Neural cell (in vitro differentiated cells): ENCODE measurements around the gene CPNE5. TPM values are rescaled to one million over a fixed set of nuclear protein-coding genes. Genes with fewer than 3 reads are reported as not detected.

Experiments
- H2AFZ ChIP-seq: fragments of 200-600, 300-800 bp; sonication (generic), shearing (Covaris generic); 2 replicates; pipeline ENCODE4 v1.6.0; 2014; ENCODE audit warnings: low read depth, mild to moderate bottlenecking, antibody characterized with exemption, low read length, moderate library complexity
- H3F3A ChIP-seq: fragments of 200-600 bp; shearing (Covaris generic); 2 replicates; pipeline ENCODE4 v1.6.1; 2016; ENCODE audit warnings: mild to moderate bottlenecking, moderate library complexity, mixed read lengths, antibody characterized with exemption, low read length; ENCODE audit not compliant: insufficient read depth, poor library complexity, severe bottlenecking
- H3K27ac ChIP-seq: fragments of 200-600, 300-800 bp; sonication (generic), shearing (Covaris generic); 2 replicates; pipeline ENCODE4 v1.5.1; 2014; ENCODE audit warnings: mild to moderate bottlenecking, low read length, moderate library complexity
- H3K27me3 ChIP-seq: fragments of 300-800, 200-600 bp; sonication (generic), shearing (Covaris generic); 2 replicates; pipeline ENCODE4 v1.6.0; 2014; ENCODE audit warnings: mild to moderate bottlenecking, low read depth, low read length, moderate library complexity; ENCODE audit not compliant: insufficient read depth
- H3K36me3 ChIP-seq: fragments of 300-800, 200-600 bp; sonication (generic), shearing (Covaris generic); 2 replicates; pipeline ENCODE4 v1.5.1; 2014; ENCODE audit warnings: mild to moderate bottlenecking, antibody characterized with exemption, low read length, moderate library complexity; ENCODE audit not compliant: insufficient read depth
- H3K4me2 ChIP-seq: fragments of 300-800, 200-600 bp; sonication (generic), shearing (Covaris generic); 2 replicates; pipeline ENCODE4 v1.6.0; 2014; ENCODE audit warnings: mild to moderate bottlenecking, low read length
- H3K4me3 ChIP-seq: fragments of 300-800, 200-600 bp; sonication (generic), shearing (Covaris generic); 2 replicates; pipeline ENCODE4 v1.5.1; 2014; ENCODE audit warnings: mild to moderate bottlenecking, low read length, moderate library complexity
- H3K79me2 ChIP-seq: fragments of 200-600 bp; shearing (Covaris generic); replicated peaks from 2 replicates; pipeline ENCODE4 v1.6.0; 2014; ENCODE audit warnings: mild to moderate bottlenecking, low read length, moderate library complexity; ENCODE audit not compliant: insufficient read depth
- H3K9ac ChIP-seq: fragments of 300-800, 200-600 bp; sonication (generic), shearing (Covaris generic); 2 replicates; pipeline ENCODE4 v1.6.1; 2016; ENCODE audit warnings: mild to moderate bottlenecking, low read length, mixed read lengths
- H3K9me2 ChIP-seq: fragments of 200-600 bp; shearing (Covaris generic); 2 replicates; pipeline ENCODE4 v1.6.1; 2016; ENCODE audit warnings: mild to moderate bottlenecking, low read length, mixed read lengths; ENCODE audit not compliant: insufficient read depth
- H3K9me3 ChIP-seq: fragments of 200-600, 300-800 bp; sonication (generic), shearing (Covaris generic); 2 replicates; pipeline ENCODE4 v1.6.1; 2016; ENCODE audit warnings: mild to moderate bottlenecking, mixed run types, low read length, moderate library complexity, mixed read lengths
- H4K20me1 ChIP-seq: fragments of 200-600 bp; shearing (Covaris generic); 2 replicates; pipeline ENCODE4 v1.6.1; 2016; ENCODE audit warnings: mild to moderate bottlenecking, mixed run types; ENCODE audit not compliant: insufficient read depth
- EP300 ChIP-seq: fragments of 450-650 bp; conservative IDR thresholded peaks from 2 replicates; pipeline ENCODE4 v1.6.1; 2014; ENCODE audit warnings: antibody characterized with exemption, mild to moderate bottlenecking, moderate library complexity; ENCODE audit not compliant: poor library complexity, severe bottlenecking
- EZH2 ChIP-seq: fragments of 200-600, 300-800 bp; shearing (Covaris generic), sonication (generic); IDR thresholded peaks from 2 replicates; pipeline ENCODE4 v1.6.1; 2014; ENCODE audit warnings: antibody characterized with exemption, low read length, borderline replicate concordance, mild to moderate bottlenecking; ENCODE audit not compliant: insufficient read depth, poor library complexity, severe bottlenecking
- MXI1 ChIP-seq: fragments of 450-650 bp; conservative IDR thresholded peaks from 2 replicates; pipeline ENCODE4 v1.6.1; 2014; ENCODE audit warnings: antibody characterized with exemption, mild to moderate bottlenecking; ENCODE audit not compliant: poor library complexity, severe bottlenecking
- POLR2AphosphoS5 ChIP-seq: IDR thresholded peaks from 2 replicates; pipeline ENCODE4 v1.6.1; 2012
- RAD21 ChIP-seq: fragments of 450-650 bp; conservative IDR thresholded peaks from 2 replicates; pipeline ENCODE4 v1.6.1; 2014; ENCODE audit warnings: antibody characterized with exemption, mild to moderate bottlenecking, moderate library complexity
- SMC3 ChIP-seq: fragments of 450-650 bp; conservative IDR thresholded peaks from 2 replicates; pipeline ENCODE4 v1.6.1; 2014; ENCODE audit warnings: antibody characterized with exemption, mild to moderate bottlenecking, moderate library complexity; ENCODE audit not compliant: poor library complexity
- TAF1 ChIP-seq: IDR thresholded peaks from 2 replicates; pipeline ENCODE4 v1.6.1; 2012; ENCODE audit warnings: low read depth
- polyA plus RNA-seq: library from polyadenylated mRNA; depleted of rRNA; stranded (reverse); fragments of >200 nt; gene quantifications from 2 replicates; pipeline ENCODE4 v1.2.3, GENCODE V29; 2014
- TF ChIP-seq, protein P1 (sequence below): fragments of 450-650 bp; IDR thresholded peaks from 2 replicates; pipeline ENCODE4 v1.5.1; 2014; ENCODE audit warnings: antibody characterized with exemption, mild to moderate bottlenecking, moderate library complexity; ENCODE audit not compliant: poor library complexity, severe bottlenecking
- TF ChIP-seq, protein P2 (sequence below): IDR thresholded peaks from 2 replicates; pipeline ENCODE4 v1.6.1; 2012; ENCODE audit warnings: borderline replicate concordance

Gene CPNE5
- polyA plus RNA-seq, 1 donor from 2014 or later = 8.7 TPM

DNA sequence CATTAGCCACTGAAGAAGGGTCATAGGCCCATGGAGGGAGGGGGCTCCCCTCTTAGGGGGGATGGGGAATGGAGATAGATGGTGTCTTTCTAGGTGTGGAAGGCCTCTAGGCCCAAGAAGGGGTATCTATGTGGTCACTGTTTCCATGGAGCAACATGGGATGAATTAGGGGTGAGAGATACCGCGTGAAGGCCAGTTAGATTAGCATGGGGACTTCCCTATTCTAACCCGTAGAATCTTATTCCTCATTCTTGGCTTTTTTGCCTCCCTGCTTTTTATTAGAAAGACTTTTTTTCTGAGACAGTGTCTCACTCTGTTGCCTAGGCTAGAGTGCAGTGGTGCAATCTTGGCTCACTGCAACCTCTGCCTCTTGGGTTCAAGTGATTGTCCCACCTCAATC, 138.4 kb downstream of the CPNE5 start:
- Histone ChIP-seq H3K27me3 (no peaks in the 10 kb centered on the region), H3K9me2 (no peaks in the 10 kb centered on the region), H3K9me3 (peaks cover 2% of the 10 kb centered on the region), H3F3A (no peaks in the 10 kb centered on the region), H3K9ac (no peak overlapping the region), H3K79me2 (no peaks in the 10 kb centered on the region), H3K27ac (no peak overlapping the region), H3K36me3 (no peaks in the 10 kb centered on the region), H3K4me2 (no peak overlapping the region), H4K20me1 (no peaks in the 10 kb centered on the region), H2AFZ (no peak overlapping the region), H3K4me3 (no peak overlapping the region)
- TF ChIP-seq EP300 (no peak), SMC3 (no peak), TAF1 (no peak), RAD21 (no peak), POLR2AphosphoS5 (no peak), MXI1 (no peak), EZH2 (no peak)
- TF ChIP-seq, protein P1, sequence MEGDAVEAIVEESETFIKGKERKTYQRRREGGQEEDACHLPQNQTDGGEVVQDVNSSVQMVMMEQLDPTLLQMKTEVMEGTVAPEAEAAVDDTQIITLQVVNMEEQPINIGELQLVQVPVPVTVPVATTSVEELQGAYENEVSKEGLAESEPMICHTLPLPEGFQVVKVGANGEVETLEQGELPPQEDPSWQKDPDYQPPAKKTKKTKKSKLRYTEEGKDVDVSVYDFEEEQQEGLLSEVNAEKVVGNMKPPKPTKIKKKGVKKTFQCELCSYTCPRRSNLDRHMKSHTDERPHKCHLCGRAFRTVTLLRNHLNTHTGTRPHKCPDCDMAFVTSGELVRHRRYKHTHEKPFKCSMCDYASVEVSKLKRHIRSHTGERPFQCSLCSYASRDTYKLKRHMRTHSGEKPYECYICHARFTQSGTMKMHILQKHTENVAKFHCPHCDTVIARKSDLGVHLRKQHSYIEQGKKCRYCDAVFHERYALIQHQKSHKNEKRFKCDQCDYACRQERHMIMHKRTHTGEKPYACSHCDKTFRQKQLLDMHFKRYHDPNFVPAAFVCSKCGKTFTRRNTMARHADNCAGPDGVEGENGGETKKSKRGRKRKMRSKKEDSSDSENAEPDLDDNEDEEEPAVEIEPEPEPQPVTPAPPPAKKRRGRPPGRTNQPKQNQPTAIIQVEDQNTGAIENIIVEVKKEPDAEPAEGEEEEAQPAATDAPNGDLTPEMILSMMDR = no peak
- TF ChIP-seq, protein P2, sequence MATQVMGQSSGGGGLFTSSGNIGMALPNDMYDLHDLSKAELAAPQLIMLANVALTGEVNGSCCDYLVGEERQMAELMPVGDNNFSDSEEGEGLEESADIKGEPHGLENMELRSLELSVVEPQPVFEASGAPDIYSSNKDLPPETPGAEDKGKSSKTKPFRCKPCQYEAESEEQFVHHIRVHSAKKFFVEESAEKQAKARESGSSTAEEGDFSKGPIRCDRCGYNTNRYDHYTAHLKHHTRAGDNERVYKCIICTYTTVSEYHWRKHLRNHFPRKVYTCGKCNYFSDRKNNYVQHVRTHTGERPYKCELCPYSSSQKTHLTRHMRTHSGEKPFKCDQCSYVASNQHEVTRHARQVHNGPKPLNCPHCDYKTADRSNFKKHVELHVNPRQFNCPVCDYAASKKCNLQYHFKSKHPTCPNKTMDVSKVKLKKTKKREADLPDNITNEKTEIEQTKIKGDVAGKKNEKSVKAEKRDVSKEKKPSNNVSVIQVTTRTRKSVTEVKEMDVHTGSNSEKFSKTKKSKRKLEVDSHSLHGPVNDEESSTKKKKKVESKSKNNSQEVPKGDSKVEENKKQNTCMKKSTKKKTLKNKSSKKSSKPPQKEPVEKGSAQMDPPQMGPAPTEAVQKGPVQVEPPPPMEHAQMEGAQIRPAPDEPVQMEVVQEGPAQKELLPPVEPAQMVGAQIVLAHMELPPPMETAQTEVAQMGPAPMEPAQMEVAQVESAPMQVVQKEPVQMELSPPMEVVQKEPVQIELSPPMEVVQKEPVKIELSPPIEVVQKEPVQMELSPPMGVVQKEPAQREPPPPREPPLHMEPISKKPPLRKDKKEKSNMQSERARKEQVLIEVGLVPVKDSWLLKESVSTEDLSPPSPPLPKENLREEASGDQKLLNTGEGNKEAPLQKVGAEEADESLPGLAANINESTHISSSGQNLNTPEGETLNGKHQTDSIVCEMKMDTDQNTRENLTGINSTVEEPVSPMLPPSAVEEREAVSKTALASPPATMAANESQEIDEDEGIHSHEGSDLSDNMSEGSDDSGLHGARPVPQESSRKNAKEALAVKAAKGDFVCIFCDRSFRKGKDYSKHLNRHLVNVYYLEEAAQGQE = no peak

DNA sequence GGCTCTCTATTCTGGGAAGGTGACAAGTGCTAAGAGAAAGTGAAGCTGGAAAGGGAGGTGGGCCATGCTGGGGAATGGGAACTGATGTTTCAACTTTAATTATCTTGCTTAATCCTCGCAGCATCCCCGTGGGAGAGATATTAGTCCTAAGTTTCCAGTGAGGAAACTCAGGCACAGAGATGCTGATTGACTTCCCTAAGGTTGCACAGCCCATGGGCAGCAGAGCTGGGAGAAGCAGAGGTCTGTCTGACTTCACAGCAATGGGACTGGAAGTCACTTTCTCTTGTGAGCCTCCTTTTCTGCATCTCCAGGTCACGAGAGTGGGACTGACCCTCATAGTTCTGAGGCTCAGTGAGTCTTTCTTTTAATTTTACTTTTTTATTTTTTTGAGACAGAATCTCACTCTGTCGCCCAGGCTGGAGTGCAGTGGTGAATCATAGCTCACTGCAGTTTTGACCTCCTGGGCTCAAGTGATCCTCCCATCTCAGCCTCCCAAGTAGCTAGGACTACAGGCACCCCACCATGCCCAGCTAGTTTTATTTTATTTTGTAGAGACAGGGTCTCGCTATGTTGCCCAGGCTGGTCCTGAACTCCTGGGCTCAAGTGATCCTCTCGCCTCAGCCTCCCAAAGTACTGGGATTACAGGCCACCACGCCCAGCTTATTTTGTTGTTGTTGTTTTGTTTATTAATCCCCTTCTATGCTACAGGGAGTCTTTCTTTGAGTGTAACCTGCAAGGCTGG, 139.0 kb downstream of the CPNE5 start:
- Histone ChIP-seq H3F3A (no peaks in the 10 kb centered on the region), H3K4me3 (no peak overlapping the region), H3K79me2 (no peaks in the 10 kb centered on the region), H3K9ac (no peak overlapping the region), H4K20me1 (no peaks in the 10 kb centered on the region), H3K9me2 (no peaks in the 10 kb centered on the region), H3K9me3 (peaks cover 2% of the 10 kb centered on the region), H3K27ac (no peak overlapping the region), H3K36me3 (no peaks in the 10 kb centered on the region), H2AFZ (no peak overlapping the region), H3K4me2 (no peak overlapping the region), H3K27me3 (no peaks in the 10 kb centered on the region)
- TF ChIP-seq EZH2 = no peak
- TF ChIP-seq TAF1 = no peak
- TF ChIP-seq, protein P1 = no peak
- TF ChIP-seq POLR2AphosphoS5 = no peak
- no peak for TF ChIP-seq MXI1
- no peak for TF ChIP-seq EP300
